GM18526 (cell line): Measurements from ENCODE around the gene DENR.
"Not testable (repeated sequence)": the region's sequence is repeated elsewhere in the genome, so short reads cannot be mapped to it uniquely, and the experiment has no call there.

Source experiments
- POLR2A ChIP-seq: IDR thresholded peaks from 3 replicates; pipeline ENCODE4 v1.6.1; 2011; ENCODE audit not compliant: insufficient read length; ENCODE audit errors: extremely low read depth

The DENR gene

GRCh38 chr12:122752464-122753318, at the start of gene DENR:
TSS of gene DENR (plus strand) at chr12:122752824. CDS start at chr12:122753702, 878 bp downstream.
- peak; percentile 93 for TF ChIP-seq POLR2A

GRCh38 chr12:122702890-122703611, 49.6 kb upstream of the DENR start, which contains the start of gene HCAR2:
TSS of gene HCAR2 (minus strand) at chr12:122703357. CDS start at chr12:122703283, 74 bp downstream.
- not testable (repeated sequence) for TF ChIP-seq POLR2A

DNA sequence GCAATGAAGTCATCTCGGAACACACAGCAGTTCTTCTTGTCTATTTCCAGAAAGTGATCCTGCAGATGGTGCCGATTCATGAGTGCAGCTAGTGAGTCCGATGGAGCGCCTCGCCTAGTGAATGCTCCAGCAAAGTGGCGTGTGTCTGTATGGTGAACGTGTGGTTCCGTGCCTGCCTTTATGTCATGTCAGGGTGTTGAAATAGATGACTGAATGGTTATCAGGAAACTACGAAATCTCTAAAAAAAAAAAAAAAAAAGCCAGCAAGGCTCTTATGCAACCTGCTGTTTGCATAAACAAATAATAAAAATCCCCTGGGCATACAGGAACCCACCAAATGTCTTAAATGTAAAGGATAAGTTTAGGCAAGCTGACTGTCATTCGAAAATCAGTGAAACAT, 36.0 kb upstream of the DENR start, which contains the start of gene HCAR3:
HCAR3 (minus strand) TSS at position 154 of the 400 bp plus-strand sequence; CDS start at position 80, 74 bp downstream.
- TF ChIP-seq POLR2A = not testable (repeated sequence)

DNA sequence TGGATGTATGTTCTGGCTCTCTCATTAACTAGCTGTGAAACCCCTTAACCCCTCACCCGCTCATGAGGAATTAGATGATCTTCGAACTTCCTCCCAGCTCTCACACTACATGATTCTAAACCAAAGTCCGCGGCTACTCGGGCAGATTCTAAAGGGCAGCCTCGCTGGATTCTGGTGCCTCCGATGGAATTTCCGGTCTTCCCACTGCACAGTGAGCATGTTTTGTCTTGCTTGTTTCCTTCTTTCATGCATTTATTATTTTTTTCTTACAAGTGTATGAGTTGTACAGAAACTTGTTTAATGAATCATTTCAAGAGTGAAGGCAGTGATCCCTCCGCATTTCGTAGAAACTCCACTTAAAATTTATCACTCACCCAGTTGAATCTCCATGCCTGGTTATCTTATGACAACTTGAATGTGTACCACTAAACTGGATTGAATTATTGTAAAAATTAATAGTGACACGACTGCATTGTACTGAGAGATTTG, 31.5 kb upstream of the DENR start:
- TF ChIP-seq POLR2A = no peak

GRCh38 chr12:122722387-122722786, 30.2 kb upstream of the DENR start:
- TF ChIP-seq POLR2A = no peak

DNA sequence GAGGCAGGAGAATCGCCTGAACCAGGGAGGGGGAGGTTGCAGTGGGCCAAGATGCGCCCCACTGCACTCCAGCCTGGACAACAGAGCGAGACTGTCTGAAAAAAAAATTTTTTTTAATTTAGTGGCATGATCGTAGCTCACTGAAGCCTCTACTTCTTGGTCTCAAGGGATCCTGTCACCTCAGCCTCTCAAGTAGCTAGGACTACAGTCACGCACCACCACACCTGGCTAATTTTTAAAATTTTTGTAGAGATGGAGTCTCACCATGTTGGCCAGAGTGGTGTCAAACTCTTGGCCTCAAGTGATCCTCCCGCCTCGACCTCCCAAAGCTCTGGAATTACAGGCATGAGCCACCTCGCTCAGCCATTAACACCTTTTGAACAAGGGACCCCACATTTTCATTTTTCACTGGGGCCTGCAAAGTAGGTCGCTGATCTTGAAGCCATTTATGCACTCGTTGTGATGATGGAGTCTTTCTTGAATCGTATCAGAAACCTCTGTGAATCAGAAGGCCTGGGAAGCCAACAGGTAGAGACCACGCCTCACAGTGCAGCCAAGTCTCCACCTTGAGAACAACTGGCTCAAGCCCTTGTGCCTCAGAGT, 27.9 kb upstream of the DENR start:
- no peak for TF ChIP-seq POLR2A

DNA sequence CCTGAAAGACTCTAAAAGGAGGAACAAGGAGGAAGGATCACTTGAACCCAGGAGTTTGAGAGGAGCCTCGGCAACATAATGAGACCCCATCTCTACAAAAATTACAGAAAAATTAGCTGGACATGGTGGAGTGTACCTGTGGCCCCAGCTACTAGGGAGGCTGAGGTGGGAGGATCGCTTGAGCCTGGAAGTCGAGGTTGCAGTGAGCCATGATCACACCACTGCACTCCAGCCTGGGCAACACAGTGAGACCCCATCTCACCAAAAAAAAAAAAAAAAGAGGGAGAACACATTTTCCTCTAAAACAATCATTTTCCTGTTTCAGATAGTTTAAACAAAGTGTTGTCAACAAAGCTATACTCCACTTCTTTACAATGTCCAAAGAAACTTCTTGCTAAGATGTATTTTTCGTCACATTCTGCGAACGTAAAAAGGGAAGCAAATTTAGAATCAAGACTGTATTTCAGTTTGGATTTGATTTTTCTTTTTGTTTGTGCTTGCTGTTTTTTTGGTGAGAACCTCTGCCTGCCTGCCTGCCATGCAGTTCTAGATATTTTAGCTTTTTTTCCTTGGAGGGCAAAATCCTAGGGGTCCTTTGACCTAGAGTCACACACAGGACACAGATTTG, 27.1 kb upstream of the DENR start:
- no peak for TF ChIP-seq POLR2A

GRCh38 chr12:122726080-122726558, 26.5 kb upstream of the DENR start:
- TF ChIP-seq POLR2A = no peak

- no peak for TF ChIP-seq POLR2A
Observed at GRCh38 chr12:122729583-122730214, 22.9 kb upstream of the DENR start.

DNA sequence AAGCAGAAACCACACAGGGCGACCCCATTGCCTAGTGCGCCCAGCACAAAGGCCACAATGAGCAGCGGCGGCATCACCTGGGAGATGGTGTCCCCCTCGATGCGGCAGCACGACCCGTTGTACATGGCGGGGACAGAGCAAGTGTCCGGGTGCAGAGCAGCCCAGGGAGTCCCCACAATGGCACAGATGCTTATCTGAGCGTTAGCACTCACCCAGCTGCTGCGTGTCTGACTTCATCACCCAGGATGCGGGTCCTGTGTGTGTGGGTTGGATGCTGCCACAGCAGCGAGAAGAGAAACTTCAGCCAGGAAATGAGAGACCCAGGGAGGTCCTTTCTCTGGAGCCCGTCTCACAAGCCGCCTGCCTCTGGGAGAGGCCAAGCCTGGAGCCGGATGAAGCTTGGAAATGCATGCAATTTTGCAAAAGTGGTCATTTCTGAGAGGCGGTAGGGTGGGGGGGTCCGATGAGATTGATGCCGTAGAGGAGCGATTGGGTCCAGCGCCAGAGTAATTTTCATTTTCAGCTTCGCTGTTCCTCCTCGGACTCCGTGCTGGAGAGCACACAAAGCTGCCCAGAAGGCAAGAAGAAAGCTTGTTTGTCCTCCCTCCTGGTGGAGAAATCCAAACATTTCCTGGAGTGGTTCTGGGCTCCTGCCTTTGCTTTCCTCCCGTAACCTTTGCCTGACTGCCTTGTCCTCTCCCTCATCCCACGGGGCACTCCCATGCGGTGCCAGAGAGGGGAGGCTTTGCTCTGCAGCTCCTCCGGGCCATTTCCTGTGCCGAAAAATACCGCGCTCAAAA, 22.2 kb upstream of the DENR start, which contains the start of gene HCAR1:
HCAR1 (minus strand) TSS at position 630 of the 800 bp plus-strand sequence; CDS start at position 125, 505 bp downstream.
- TF ChIP-seq POLR2A = no peak

DNA sequence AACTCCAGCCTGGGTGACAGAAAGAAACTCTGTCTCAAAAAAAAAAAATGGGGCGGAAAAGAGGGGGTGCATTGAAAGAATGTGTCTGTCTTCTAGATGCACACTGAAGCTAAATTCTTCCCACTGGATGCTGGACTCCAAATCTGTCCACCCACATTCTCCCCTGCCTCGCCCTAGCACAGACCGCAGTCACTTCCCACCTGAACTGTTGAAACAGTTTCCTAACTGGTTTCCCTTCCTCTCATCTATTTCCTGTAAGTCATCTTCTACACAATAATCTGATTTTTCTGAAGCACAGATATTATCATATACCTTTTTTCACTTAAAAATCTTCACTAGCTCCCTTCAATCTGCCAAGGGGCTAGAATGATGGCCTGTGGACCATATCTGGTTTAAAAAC, 20.5 kb upstream of the DENR start:
- TF ChIP-seq POLR2A = no peak

DNA sequence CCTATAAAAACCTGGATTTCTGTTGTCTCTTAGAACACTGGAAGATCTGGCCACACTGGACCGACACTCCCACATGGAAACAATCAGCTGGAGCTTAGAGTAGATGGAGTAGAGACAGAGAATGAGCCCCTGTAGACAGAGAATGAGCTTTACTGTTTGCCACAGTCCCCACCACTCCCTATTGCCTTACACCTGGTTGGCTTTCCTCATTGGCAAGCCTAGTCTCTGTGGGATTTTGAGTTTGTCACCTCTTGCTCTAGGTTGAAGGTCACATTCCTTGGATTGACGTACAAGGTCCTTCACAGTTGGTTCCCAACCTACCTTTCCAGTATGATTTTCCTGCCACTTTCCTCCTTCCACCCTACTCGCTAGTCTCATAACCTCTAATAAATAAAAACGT, 20.0 kb upstream of the DENR start:
- TF ChIP-seq POLR2A = no peak

GRCh38 chr12:122738571-122738970, 14.1 kb upstream of the DENR start:
- TF ChIP-seq POLR2A = no peak
